HG02642 (cell line): ENCODE data around the gene GRIK5.
"Not testable (repeated sequence)": the region's sequence is repeated elsewhere in the genome, so short reads cannot be mapped to it uniquely, and the experiment has no call there.

Source experiments
- ATAC-seq: cut with Tn5 transposase; IDR thresholded peaks from one replicate; pipeline ENCODE4 v1.9.1; 2021; ENCODE audit warnings: mild to moderate bottlenecking; ENCODE audit not compliant: unreplicated experiment, poor library complexity

The GRIK5 gene

DNA sequence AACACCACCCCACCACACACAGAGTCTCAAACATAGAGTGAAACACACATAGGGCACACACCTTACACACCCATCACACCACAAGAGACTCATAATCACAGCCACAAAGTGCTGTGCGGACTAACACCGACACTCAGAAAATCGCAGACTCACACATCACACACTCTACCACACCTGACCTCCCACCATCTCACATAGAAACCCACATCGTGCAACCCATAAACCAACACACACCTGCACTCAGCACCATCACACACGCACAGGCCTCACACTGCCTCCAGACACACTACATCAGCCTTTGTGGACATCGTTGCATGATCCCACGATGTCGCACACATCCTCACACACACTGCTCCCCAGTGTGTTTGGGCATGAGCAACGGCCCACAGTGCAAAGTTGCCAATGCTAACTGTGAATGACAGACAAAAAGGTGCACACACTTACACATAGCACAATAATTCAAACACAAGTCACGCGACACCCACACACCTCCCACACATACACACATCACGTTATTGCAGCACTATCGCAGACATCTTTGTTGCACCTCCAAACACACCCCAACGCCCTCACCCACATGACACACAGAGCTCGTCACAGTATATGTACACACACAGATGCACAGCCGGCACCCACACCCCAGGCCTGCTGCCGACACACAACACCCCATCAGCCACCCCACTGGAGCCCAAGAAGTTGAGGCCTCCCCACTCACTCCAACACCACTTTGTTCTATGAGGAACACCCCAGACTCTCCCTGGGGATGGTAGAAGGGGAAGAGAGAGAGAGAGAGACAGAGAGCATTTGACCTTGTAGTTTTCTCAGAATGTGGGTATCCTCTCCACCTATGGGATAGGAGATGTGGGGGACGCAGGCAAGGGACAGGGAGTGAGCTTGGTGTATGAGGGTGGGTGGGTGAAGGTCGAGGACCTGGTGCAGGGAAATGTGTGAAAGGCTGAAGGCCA is 74.7 kb downstream of the GRIK5 start:
- ATAC-seq = no peak

DNA sequence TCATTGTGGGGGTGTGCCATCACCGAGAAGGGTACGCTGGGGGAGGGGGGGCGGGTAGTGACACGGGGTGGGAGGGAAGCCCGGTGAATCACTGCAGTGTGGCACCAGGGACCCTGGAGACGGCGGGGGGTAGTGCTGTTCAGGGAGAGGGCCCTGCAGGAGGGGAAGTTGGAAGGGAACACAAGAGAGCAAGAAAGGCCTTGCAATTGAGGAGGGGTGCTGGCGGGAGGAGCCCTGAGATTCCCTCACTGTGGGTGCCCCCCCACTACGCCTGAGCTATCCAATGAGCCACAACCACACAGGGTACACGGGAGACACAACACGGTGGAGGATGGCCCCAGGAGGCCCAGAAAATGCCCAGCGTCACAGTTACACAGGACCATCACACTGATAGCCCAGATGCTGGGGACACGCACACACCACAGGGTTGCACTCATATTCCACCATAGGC is 75.5 kb downstream of the GRIK5 start:
- no peak for ATAC-seq

DNA sequence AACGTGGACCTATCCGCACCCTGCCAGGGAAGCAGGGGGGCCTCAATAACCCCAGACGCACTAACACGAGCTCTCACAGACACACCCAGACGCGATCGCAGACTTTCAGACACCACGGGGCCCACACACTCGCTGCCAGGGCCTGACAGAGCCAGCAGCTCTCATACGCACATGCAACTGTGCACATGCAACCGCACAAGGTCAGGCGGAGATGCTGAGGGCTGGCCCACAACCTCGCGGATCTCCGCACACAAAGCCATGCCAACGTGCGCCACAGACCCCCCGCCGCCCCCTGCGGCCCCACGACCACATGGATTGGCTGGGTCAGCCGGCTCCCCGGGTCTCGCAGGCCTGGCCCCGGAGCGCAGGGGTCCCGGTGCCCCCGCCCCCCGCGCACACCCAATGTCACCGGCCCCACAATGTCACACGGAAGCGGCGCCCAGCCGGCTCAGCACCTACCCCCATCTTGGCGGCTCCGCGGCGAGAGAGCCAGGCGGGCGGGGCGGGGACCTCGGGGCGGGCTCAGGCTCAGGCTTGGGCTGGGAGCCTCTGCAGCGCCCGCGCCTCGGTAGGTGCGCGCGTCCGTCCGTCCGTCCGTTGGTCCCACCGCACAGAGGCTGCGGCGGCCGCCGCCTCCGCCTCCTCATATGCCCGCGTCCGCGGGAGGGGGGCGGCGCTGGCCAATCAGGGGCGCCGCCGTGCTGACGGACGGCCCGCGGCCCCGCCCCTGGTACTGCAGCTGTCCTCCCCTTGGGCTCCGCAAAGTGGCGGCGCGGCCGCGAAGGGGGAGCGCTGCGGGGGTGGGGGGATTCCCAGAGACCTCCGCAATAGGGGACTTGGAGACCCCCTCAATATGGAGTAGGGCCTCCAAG is 76.2 kb downstream of the GRIK5 start, which contains the start of gene ATP1A3:
Gene ATP1A3, minus strand, starts transcription at position 619 of the 872 bp plus-strand sequence. Its CDS starts 154 bp downstream, at position 465.
- peak; percentile 60 for ATAC-seq

DNA sequence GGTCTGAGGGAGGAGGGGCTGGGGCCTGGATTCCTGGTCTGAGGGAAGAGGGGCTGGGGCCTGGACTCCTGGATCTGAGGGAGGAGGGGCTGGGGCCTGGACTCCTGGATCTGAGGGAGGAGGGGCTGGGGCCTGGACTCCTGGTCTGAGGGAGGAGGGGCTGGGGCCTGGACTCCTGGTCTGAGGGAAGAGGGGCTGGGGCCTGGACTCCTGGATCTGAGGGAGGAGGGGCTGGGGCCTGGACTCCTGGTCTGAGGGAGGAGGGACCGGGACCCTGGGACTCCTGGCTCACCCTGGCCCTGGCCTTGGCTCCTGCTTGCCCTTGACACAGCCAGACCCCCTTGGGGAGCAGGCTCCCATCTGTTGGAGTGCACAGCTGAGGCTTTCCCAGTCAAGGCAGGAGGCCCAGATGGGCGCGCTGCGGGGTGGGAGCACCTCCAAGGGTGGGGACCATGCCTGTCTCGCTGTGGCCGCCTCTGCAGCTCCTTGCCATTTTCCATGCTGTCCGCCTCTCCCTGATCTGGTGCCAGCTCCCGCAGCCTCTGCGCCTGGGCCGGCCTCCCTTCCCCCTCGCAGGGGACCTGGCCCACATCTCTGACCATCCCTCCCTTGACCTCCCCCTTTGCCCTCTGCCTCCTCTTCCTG is 78.0 kb downstream of the GRIK5 start:
- not testable (repeated sequence) for ATAC-seq

DNA sequence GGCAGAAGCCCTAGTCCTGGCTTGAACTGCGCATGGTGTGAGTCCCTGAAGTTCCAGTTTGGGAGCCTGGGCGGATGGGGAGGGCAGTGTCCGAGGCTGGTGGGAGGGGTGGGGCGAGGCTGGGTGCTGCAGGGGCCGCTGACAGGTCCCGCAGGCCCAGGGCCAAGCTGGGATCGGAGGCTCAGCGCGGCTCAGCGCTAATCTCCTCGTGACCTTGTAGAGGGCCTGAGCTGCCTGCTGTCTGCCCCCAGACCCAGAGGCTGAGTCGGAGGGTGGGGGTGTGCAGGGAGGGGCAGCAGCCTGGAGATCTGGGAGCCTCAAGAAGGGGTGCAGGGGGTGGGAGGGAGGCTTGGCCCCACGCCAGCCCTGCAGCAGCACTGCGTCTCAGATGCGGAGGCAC is 79.0 kb downstream of the GRIK5 start:
- no peak for ATAC-seq

DNA sequence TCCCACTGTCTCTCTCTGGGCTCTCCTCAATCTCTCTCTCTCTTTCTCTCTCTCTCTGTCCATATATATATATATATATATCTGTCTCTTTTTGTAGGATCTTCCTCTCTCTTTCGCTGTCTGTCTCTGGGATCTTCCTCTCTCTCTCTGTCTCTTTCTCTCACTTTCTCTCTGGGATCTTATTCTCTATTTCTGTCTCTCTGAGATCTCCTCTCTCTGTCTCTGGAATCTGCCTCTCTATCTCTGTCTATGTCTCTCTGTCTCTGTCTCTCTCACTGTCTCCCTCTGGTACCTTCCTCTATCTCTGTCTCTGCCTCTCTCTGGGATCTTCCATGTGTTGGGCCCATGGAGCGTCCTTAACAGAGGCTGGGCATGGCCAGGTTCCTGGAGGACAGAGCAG is 79.4 kb downstream of the GRIK5 start:
- no peak for ATAC-seq

DNA sequence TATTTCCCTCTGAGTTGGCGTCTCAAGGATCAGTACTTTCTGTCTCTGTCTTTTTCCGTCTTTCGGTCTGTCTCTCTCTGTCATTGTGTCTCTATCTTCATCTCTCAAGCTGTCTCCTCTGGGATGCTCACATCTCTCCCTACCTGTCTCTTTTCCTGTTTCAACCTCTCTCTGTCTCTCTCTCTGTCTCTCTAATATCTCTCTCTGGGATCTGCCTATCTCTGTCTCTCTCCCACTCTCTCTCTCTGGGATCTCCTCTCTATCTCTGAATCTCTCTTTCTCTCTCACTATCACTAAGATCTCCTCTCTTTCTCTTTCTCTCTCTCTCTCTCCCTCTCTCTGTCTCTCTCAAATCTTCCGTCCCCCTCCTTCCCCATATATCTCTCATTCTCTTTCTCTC is 80.0 kb downstream of the GRIK5 start:
- no peak for ATAC-seq

DNA sequence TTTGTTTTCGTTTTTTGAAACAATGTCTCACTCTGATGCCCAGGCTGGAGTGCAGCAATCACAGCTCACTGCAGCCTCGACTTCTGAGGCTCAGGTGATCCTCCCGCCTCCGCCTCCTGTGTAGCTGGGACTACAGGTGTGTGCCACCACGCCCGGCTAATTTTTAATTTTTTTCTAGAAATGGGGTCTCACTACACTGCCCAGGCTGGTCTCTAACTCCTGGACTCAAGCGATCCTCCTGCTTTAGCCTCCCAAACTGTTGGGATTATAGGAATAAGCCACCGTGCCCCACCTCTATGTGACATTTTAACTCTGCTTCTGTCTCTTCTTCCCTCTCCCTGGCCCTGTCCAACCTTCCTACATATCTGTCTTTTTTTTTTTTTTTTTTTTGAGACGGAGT is 81.1 kb downstream of the GRIK5 start:
- no peak for ATAC-seq

DNA sequence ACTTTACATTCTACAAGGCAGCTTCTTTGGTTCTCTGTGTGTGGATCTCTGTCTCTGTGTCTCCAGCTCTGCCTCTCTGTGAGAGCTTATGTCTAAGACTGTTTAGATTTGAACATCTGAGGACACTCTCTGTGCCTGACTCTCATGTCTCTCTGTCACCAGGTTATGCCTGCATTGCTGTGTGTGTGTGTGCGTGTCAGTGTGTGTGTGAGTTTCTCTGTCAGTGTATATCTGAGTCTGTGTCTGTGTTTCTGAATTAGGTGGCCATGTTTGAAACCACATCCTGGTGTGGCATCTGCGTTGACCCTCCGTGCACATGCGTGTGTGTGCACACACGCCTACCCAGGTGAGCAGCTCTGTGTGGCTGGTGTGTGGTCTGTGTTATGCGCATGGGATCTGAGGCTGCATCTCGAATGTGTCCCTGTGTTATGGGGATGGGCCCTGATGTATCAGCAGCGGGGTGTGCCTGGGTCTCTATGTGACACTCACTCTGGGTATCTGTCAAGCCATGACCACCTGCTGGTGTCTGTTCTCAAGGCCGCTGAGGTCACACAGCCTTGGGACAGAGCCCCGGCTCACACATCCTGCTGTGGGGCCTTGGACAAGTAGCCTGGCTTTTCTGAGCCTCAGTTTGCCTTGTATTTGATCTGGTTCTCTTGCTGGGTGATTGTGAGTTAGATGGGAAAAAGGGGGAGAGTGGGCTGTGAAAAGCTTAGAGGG is 82.7 kb downstream of the GRIK5 start:
- no peak for ATAC-seq

DNA sequence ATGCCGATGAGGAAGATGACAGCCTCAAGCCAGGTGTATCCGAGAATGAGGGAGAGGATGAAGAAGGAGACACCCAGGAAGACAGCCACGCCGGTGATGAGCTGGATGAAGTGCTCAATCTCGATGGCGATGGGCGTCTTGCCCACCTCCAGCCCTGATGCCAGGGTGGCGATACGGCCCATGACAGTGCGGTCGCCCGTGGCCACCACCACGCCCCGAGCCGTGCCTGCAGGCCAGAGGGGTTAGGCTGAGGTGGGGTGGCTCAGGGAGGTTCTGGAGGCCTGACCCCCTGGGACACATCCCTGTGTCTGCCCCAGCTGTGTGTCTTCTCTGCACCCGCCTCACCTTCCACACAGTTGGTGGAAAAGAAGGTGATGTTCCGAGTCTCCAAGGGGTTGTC is 85.0 kb downstream of the GRIK5 start:
- no peak for ATAC-seq

DNA sequence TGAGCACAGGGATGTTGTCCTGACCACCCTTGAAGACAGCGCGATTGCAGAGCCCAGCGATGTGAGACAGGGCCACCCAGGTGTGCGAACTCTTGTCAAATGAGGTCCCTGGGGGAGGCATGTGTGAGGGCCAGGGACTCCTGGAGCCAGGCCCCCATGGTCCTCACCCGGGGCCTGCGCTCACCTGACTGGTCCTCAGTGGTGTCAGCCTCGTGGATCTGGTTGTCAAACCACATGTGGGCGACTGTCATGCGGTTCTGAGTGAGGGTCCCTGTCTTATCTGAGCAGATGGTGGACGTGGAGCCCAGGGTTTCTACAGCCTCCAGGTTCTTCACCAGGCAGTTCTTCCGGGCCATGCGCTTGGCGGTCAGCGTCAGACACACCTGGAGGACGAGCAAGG is 88.3 kb downstream of the GRIK5 start:
- ATAC-seq = no peak

DNA sequence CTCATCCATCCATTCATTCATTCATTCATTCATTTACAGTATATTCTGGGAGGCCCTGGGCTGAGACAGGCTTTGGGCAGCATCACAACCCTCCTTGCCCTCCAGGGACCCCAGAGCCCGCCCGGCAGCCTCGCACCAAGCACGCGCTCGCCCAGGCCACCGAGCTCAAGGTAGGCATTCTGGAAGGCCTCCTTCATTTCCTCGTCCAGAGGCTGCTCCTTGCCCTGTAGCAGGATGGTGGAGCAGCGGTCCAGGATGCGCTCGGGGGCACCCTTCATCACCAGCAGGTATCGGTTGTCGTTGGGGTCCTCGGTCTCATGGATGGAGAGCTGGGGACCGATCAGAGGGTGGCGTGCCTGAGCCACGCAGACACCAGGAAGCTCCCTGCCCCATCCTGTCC is 91.5 kb downstream of the GRIK5 start:
- ATAC-seq = no peak

DNA sequence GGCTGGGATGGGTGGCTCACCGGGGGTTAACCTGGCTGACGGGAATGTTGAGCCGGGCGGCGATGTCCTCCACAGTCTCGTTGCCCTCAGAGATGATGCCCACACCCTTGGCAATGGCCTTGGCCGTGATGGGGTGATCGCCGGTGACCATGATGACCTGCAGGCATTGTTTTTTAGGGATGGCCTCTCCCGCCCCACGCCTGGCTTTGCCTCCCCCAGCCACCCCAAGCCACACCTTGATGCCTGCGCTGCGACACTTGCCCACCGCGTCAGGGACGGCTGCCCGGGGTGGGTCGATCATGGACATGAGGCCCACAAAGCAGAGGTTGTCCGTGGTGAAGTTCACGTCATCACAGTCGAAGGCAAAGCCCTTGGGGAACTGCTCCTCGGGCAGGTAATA is 92.1 kb downstream of the GRIK5 start:
- no peak for ATAC-seq

DNA sequence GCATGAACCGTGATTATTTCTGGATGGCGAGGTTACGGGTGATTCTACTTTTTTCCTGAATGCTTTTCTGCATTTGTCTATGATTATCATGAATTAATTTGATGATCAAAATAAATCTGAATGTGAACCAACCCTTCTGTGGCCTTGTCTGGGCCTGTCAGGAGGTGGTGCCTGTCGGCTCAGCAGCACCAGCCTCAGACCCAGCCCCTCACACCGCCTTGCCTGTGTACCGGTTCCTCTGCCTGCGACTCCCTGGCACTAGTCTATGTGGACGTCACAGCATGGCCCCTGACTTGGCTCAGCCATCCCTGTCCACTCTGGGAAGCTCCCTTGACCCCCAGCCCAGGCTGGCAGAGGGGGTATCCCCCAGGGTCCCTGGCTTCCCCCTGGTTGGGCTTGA is 95.4 kb downstream of the GRIK5 start:
- no peak for ATAC-seq

DNA sequence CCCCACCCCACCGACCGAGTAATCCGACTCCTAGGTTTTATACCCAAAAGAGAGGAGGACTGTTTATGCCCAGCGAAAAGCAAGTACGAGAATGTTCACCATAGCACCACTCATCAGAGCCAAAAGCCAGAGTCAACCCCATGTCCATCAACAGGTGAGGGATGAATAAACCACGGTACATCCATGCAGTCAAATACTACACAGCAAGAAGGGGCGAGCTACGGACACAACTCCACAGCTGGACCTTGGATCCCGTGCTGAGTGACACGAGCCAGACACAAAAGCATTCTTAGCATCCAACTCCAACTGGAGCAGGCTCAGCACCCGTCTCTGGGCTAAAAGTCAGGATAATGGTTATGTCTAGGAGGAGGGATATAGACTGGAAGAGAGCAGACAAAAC is 98.6 kb downstream of the GRIK5 start:
- ATAC-seq = no peak

DNA sequence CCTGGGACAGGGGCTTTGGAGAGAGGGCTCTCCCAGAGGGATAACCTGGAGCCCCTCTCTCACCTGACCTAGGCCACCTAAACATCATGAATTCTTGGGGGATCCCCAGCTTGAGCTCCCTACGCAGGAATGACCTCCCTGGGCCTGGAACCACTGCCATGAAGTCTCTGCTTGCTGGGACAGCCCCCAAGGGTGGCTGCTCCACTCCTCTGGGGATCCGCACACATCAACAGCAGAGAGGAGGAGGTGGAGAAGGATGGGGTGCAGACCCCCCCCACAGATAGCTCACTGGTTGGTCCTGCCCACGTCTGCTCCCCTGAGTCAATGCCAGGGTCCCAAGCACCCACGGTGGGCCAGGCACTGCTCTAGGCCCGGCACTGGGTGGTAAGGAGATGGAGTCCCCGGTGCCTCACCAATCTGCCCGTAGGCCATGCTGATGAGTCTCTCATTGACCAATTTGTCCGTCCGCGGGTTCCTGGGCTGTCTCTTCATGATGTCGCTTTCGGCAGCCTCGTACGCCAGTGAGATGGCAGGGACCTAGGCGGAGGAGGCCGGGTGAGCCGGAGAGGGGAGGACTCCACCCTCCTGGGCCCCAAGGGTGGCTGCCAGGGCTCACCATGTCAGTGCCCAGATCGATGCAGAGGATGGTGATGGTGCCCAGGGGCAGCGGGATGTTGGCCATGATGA is 100.1 kb downstream of the GRIK5 start:
- no peak for ATAC-seq

DNA sequence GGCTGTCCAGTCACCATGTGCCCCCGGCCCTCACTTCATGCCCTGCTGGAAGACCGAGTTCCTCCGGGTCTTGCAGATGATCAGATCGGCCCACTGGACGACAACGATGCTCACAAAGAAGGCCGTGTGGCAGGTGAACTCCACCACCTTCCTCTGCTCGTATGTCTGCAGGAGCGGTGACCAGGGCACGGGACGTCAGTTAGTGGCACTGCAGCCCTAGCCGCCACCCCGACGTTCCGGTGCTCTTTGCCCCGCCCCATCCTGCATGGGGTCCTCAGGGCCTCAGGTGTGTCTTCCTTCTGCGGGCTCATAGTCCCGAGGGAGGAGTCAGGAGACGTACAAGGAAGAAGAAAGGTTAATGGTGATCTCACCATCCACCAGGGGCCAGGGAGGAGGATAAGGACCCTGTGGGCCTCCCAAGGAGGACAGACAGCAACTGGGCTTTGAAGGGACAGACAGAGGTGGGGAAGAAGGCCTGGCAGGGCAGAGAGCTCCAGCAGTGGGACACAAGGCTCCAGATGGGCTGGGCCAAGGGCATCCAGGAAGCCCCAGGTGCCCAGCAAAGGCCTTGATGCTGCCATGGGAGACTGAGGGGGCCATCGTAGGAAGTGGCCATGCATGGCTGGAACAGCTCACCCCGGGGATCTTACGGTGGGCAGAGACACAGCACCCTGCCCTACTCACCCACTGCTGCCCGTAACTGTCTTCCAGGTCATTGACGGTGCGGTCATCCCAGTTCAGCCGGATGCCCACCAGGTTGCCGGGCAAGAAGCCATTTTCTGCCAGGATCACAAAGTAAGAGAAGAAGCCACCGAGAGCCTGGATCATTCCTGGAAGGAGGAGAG is 101.0 kb downstream of the GRIK5 start:
- no peak for ATAC-seq

DNA sequence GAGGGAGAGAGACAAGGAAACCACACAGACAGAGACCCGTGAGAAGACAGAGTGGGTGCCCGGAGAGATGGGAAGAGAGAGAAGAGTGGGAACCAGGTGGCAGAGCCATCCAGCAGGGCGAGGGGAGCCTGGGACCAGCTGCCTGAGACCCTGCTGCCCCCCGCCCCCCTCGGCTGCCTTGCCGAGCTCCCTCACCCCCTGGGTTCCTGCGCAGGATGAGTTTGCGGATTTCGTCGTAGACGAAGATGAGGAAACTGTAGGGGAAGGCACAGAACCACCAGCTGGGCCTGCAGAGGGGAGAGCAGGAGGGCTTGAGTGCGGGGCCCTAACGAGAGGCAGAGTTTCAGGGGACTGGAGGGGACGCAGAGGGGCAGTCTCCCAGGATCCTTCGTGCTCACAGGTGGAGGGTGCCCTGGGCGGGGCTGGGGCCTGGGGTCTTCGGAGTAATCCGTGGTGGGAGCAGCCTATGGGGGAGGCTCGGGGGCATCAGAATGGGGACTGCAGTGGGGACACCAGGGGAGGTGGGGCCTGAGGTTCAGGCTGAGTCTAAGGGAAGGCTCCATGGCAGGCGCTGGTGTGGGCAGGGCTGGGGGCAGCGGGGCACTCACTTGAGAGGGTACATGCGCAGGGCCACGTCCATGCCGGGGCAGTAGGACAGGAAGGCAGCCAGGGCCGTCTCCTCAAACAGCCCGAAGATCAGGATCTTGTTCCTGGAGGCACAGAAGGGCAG is 102.8 kb downstream of the GRIK5 start:
- no peak for ATAC-seq
